Astrocyte (in vitro differentiated cells and primary cell): ENCODE data around the gene KRTAP1-1. TPM values are rescaled to one million over a fixed set of nuclear protein-coding genes. Genes with fewer than 3 reads are reported as not detected.
"Not testable (repeated sequence)": the region's sequence is repeated elsewhere in the genome, so short reads cannot be mapped to it uniquely, and the experiment has no call there.

ENCODE experiments used
- DNase-seq: peaks from one replicate; pipeline ENCODE4 v3.0.0-alpha.2; 2010; ENCODE audit warnings: low read depth
- FAIRE-seq: peaks from 2 replicates; lab custom pipeline; 2011; peaks lifted over from hg19 to GRCh38; lab: Jason Lieb, UNC
- H2AFZ ChIP-seq: 2 replicates; pipeline ENCODE4 v1.6.0; 2012; ENCODE audit warnings: low read depth, low read length, inconsistent platforms
- H3K27ac ChIP-seq: 2 replicates; pipeline ENCODE4 v1.5.1; 2011; ENCODE audit warnings: low read depth, low read length, inconsistent platforms
- H3K27me3 ChIP-seq: 2 replicates; pipeline ENCODE4 v1.6.0; 2011; ENCODE audit warnings: low read length, inconsistent platforms; ENCODE audit not compliant: insufficient read depth
- H3K36me3 ChIP-seq: 2 replicates; pipeline ENCODE4 v1.5.1; 2011; ENCODE audit warnings: low read length, inconsistent platforms; ENCODE audit not compliant: insufficient read depth
- H3K4me1 ChIP-seq: 2 replicates; pipeline ENCODE4 v1.5.1; 2011; ENCODE audit warnings: low read length, inconsistent platforms; ENCODE audit not compliant: insufficient read depth
- H3K4me2 ChIP-seq: 2 replicates; pipeline ENCODE4 v1.6.0; 2012; ENCODE audit warnings: low read length, inconsistent platforms
- H3K4me3 ChIP-seq: 2 replicates; pipeline ENCODE4 v1.5.1; 2011; ENCODE audit warnings: low read depth, mild to moderate bottlenecking, low read length, inconsistent platforms; ENCODE audit not compliant: insufficient read depth
- H3K79me2 ChIP-seq: 2 replicates; pipeline ENCODE4 v1.6.0; 2012; ENCODE audit warnings: mild to moderate bottlenecking, low read length, inconsistent platforms; ENCODE audit not compliant: insufficient read depth
- H3K9ac ChIP-seq: 2 replicates; pipeline ENCODE4 v1.6.0; 2012; ENCODE audit warnings: mild to moderate bottlenecking, low read length, inconsistent platforms
- H3K9me3 ChIP-seq: 2 replicates; pipeline ENCODE4 v1.5.1; 2012; ENCODE audit warnings: low read depth, mild to moderate bottlenecking, low read length, inconsistent platforms; ENCODE audit not compliant: insufficient read depth
- H4K20me1 ChIP-seq: 2 replicates; pipeline ENCODE4 v1.6.0; 2012; ENCODE audit warnings: low read length, inconsistent platforms; ENCODE audit not compliant: insufficient read depth
- H3K27ac Mint-ChIP-seq: one replicate; pipeline ENCODE4 v1.8.0; 2021; ENCODE audit warnings: mild to moderate bottlenecking, mixed read lengths; ENCODE audit not compliant: unreplicated experiment
- H3K27me3 Mint-ChIP-seq: one replicate; pipeline ENCODE4 v1.8.0; 2021; ENCODE audit warnings: low read depth, mixed read lengths; ENCODE audit not compliant: unreplicated experiment
- H3K36me3 Mint-ChIP-seq: one replicate; pipeline ENCODE4 v1.8.0; 2021; ENCODE audit warnings: low read depth, mixed read lengths; ENCODE audit not compliant: unreplicated experiment
- H3K4me1 Mint-ChIP-seq: one replicate; pipeline ENCODE4 v1.8.0; 2021; ENCODE audit warnings: low read depth, mixed read lengths; ENCODE audit not compliant: unreplicated experiment
- H3K4me3 Mint-ChIP-seq: one replicate; pipeline ENCODE4 v1.8.0; 2021; ENCODE audit warnings: mild to moderate bottlenecking, moderate library complexity, mixed read lengths; ENCODE audit not compliant: unreplicated experiment
- H3K9me3 Mint-ChIP-seq: one replicate; pipeline ENCODE4 v1.8.0; 2021; ENCODE audit warnings: mild to moderate bottlenecking, mixed read lengths; ENCODE audit not compliant: unreplicated experiment
- CTCF ChIP-seq: IDR thresholded peaks from 2 replicates; pipeline ENCODE4 v1.5.1; 2011; ENCODE audit warnings: low read depth, mild to moderate bottlenecking, inconsistent platforms, low read length, moderate library complexity; ENCODE audit not compliant: insufficient read depth
- EZH2 ChIP-seq: IDR thresholded peaks from 2 replicates; pipeline ENCODE4 v1.6.1; 2012; ENCODE audit warnings: mild to moderate bottlenecking, low read length, inconsistent platforms; ENCODE audit not compliant: insufficient read depth
- total RNA-seq: library from RNA; stranded (reverse); gene quantifications from 2 replicates; pipeline ENCODE4 v1.2.1, GENCODE V29; 2021

Gene KRTAP1-1
- total RNA-seq, 1 donor from 2014 or later = not detected

GRCh38 chr17:41063449-41063848, 22.2 kb upstream of the KRTAP1-1 start:
- H3K9me3 Mint-ChIP-seq = peaks cover under 1% of the 10 kb centered on the region
- peaks cover 59% of the 10 kb centered on the region for H3K4me1 ChIP-seq
- no peak for DNase-seq
- H3K27me3 ChIP-seq = no peaks in the 10 kb centered on the region
- peak; percentile 37 for FAIRE-seq
- no peak overlapping the region for H3K4me3 ChIP-seq
- H3K36me3 Mint-ChIP-seq = no peaks in the 10 kb centered on the region
- H3K36me3 ChIP-seq = no peaks in the 10 kb centered on the region
- H3K79me2 ChIP-seq = no peaks in the 10 kb centered on the region
- H3K27me3 Mint-ChIP-seq = no peaks in the 10 kb centered on the region
- TF ChIP-seq CTCF = no peak
- TF ChIP-seq EZH2 = no peak
- H4K20me1 ChIP-seq = no peaks in the 10 kb centered on the region
- no peak overlapping the region for H3K4me3 Mint-ChIP-seq
- H3K9me3 ChIP-seq = no peaks in the 10 kb centered on the region
- peak overlapping the region; percentile 10 for H3K9ac ChIP-seq
- H2AFZ ChIP-seq = no peak overlapping the region
- H3K27ac Mint-ChIP-seq = no peak overlapping the region
- peaks cover 58% of the 10 kb centered on the region for H3K4me1 Mint-ChIP-seq
- H3K4me2 ChIP-seq = no peak overlapping the region
- H3K27ac ChIP-seq = peak overlapping the region; percentile 96

- Histone ChIP-seq H3K4me2 (no peak overlapping the region), H4K20me1 (no peaks in the 10 kb centered on the region), H3K4me1 (peaks cover 58% of the 10 kb centered on the region), H3K36me3 (no peaks in the 10 kb centered on the region), H3K27ac (peak overlapping the region; percentile 96), H2AFZ (no peak overlapping the region), H3K4me3 (no peak overlapping the region), H3K27me3 (no peaks in the 10 kb centered on the region), H3K9ac (peak overlapping the region; percentile 69), H3K79me2 (no peaks in the 10 kb centered on the region), H3K9me3 (no peaks in the 10 kb centered on the region)
- peak; percentile 95 for FAIRE-seq
- no peaks in the 10 kb centered on the region for H3K36me3 Mint-ChIP-seq
- TF ChIP-seq EZH2 (no peak), CTCF (no peak)
- H3K9me3 Mint-ChIP-seq = peaks cover 2% of the 10 kb centered on the region
- H3K27ac Mint-ChIP-seq = peak overlapping the region; percentile 97
- peak; percentile 99 for DNase-seq
- H3K4me3 Mint-ChIP-seq = no peak overlapping the region
- H3K4me1 Mint-ChIP-seq = peaks cover 56% of the 10 kb centered on the region
- H3K27me3 Mint-ChIP-seq = no peaks in the 10 kb centered on the region
Measured at GRCh38 chr17:41061964-41062363, 20.7 kb upstream of the KRTAP1-1 start.

- Histone ChIP-seq H3K4me3 (no peak within 1 kb of the TSS), H4K20me1 (no peaks in the 10 kb centered on the region), H3K4me2 (peak within 1 kb of the TSS; percentile 62), H3K79me2 (no peaks in the 10 kb centered on the region), H3K36me3 (no peaks in the 10 kb centered on the region), H2AFZ (no peak within 1 kb of the TSS), H3K27ac (peak within 1 kb of the TSS; percentile 96), H3K9ac (peak within 1 kb of the TSS; percentile 69), H3K4me1 (peaks cover 45% of the 10 kb centered on the region), H3K27me3 (no peaks in the 10 kb centered on the region), H3K9me3 (no peaks in the 10 kb centered on the region)
- Mint-ChIP-seq H3K27ac (peak within 1 kb of the TSS; percentile 98), H3K36me3 (no peaks in the 10 kb centered on the region), H3K9me3 (peaks cover 2% of the 10 kb centered on the region), H3K4me1 (peaks cover 46% of the 10 kb centered on the region), H3K27me3 (no peaks in the 10 kb centered on the region), H3K4me3 (peak within 1 kb of the TSS; percentile 62)
- TF ChIP-seq EZH2 = no peak
- no peak for TF ChIP-seq CTCF
- FAIRE-seq = peak; percentile 99
- peak; percentile 99 for DNase-seq
Measured at GRCh38 chr17:41060052-41060604, 18.9 kb upstream of the KRTAP1-1 start, which contains the start of gene KRTAP2-3. Gene KRTAP2-3, minus strand, starts transcription at chr17:41060114. Its CDS starts 64 bp downstream, at chr17:41060050.

GRCh38 chr17:41059276-41060051, 18.2 kb upstream of the KRTAP1-1 start:
- H3K4me2 ChIP-seq = peak overlapping the region; percentile 62
- not testable (repeated sequence) for H2AFZ ChIP-seq, H3K4me3 ChIP-seq, H3K9me3 ChIP-seq, H3K27me3 Mint-ChIP-seq, H3K27me3 ChIP-seq, H3K79me2 ChIP-seq, H3K36me3 Mint-ChIP-seq, H3K9me3 Mint-ChIP-seq, H4K20me1 ChIP-seq, H3K36me3 ChIP-seq
- Mint-ChIP-seq H3K27ac (peak overlapping the region; percentile 98), H3K4me1 (peaks cover 42% of the 10 kb centered on the region), H3K4me3 (peak overlapping the region; percentile 51)
- H3K27ac ChIP-seq = peak overlapping the region; percentile 96
- H3K9ac ChIP-seq = peak overlapping the region; percentile 56
- FAIRE-seq = peak; percentile 88
- peak; percentile 89 for DNase-seq
- peaks cover 45% of the 10 kb centered on the region for H3K4me1 ChIP-seq
